HepG2 (cell line): ENCODE measurements around the gene MFAP1. TPM values are rescaled to one million over a fixed set of nuclear protein-coding genes. Genes with fewer than 3 reads are reported as not detected.

Experiments used
- CCAR2 ChIP-seq: fragments of 200-400 bp; formaldehyde crosslinking; optimal IDR thresholded peaks from 2 replicates; pipeline ENCODE3; 2018; ENCODE audit warnings: low read depth, mild to moderate bottlenecking, low read length, moderate library complexity
- CEBPB ChIP-seq: IDR thresholded peaks from 2 replicates; pipeline ENCODE4 v1.6.1; 2011; ENCODE audit warnings: low read depth, low read length, improper control_type of control experiment, borderline replicate concordance
- FOXM1 ChIP-seq: sonication (generic); formaldehyde crosslinking; IDR thresholded peaks from 2 replicates; pipeline ENCODE4 v1.5.0; 2020; ENCODE audit warnings: missing genetic modification reagents
- NFYB ChIP-seq: sonication (generic); formaldehyde crosslinking; IDR thresholded peaks from 2 replicates; pipeline ENCODE4 v1.4.0; 2020; ENCODE audit warnings: missing genetic modification reagents
- PRMT3 ChIP-seq: sonication (generic); formaldehyde crosslinking; IDR thresholded peaks from 2 replicates; pipeline ENCODE4 v1.8.1; 2022; ENCODE audit warnings: low read depth, mild to moderate bottlenecking, moderate library complexity, missing genetic modification reagents, borderline replicate concordance
- RORA ChIP-seq: sonication (generic); formaldehyde crosslinking; IDR thresholded peaks from 2 replicates; pipeline ENCODE4 v1.5.0; 2020; ENCODE audit warnings: mild to moderate bottlenecking, missing genetic modification reagents, moderate library complexity
- RXRA ChIP-seq: sonication (generic); formaldehyde crosslinking; IDR thresholded peaks from 2 replicates; pipeline ENCODE4 v1.5.1; 2020; ENCODE audit warnings: missing genetic modification reagents
- TARDBP ChIP-seq: sonication (generic); formaldehyde crosslinking; IDR thresholded peaks from 2 replicates; pipeline ENCODE4 v1.8.0; 2022; ENCODE audit warnings: mild to moderate bottlenecking, missing genetic modification reagents
- ZEB1 ChIP-seq: IDR thresholded peaks from 2 replicates; pipeline ENCODE4 v1.6.1; 2012; ENCODE audit warnings: mild to moderate bottlenecking, low read depth, inconsistent platforms; ENCODE audit not compliant: insufficient replicate concordance
- ZFAT ChIP-seq: sonication (generic); formaldehyde crosslinking; conservative IDR thresholded peaks from 2 replicates; pipeline ENCODE4 v1.8.1; 2023; ENCODE audit warnings: missing genetic modification reagents, inconsistent platforms
- ZNF256 ChIP-seq: sonication (generic); formaldehyde crosslinking; conservative IDR thresholded peaks from 2 replicates; pipeline ENCODE4 v1.4.0; 2020; ENCODE audit warnings: missing genetic modification reagents
- ZNF556 ChIP-seq: sonication (generic); formaldehyde crosslinking; IDR thresholded peaks from 2 replicates; pipeline ENCODE4 v1.4.0; 2020; ENCODE audit warnings: mild to moderate bottlenecking, missing genetic modification reagents, borderline replicate concordance
- ZNF720 ChIP-seq: sonication (generic); formaldehyde crosslinking; IDR thresholded peaks from 2 replicates; pipeline ENCODE4 v1.4.0; 2020; ENCODE audit warnings: missing genetic modification reagents
- ZNF878 ChIP-seq: sonication (generic); formaldehyde crosslinking; IDR thresholded peaks from 2 replicates; pipeline ENCODE4 v1.8.1; 2023; ENCODE audit warnings: mild to moderate bottlenecking, missing genetic modification reagents, moderate library complexity
- polyA plus RNA-seq, 8 experiments: library from polyadenylated mRNA; depleted of rRNA in 3 of 8; stranded (reverse) in 7 of 8; unstranded in 1 of 8; fragments of >200 nt; fragmentation: Illumina TruSeq in 4 of 8; extraction: Trizol in 4 of 8; gene quantifications; 2 replicates each; pipeline versions ENCODE4 v1.2.1 to v1.2.3, GENCODE V29; 2011 to 2016; ENCODE audit warnings: low read depth in 4 of 8, missing spikeins in 1 of 8, mixed read lengths in 1 of 8; ENCODE audit not compliant: insufficient read depth in 1 of 8
- total RNA-seq, 5 experiments: library from RNA; depleted of rRNA; stranded (reverse); fragments of >200 nt; fragmentation: Illumina TruSeq; extraction: Trizol; gene quantifications; 2 replicates each; pipeline ENCODE4 v1.2.3, GENCODE V29; 2016; ENCODE audit warnings: low read depth in 1 of 5
- TF ChIP-seq, protein P1 (sequence below): sonication (generic); formaldehyde crosslinking; IDR thresholded peaks from 2 replicates; pipeline ENCODE4 v1.4.0; 2020; ENCODE audit warnings: missing genetic modification reagents, mild to moderate bottlenecking, borderline replicate concordance
- TF ChIP-seq, protein P2 (sequence below): sonication (generic); formaldehyde crosslinking; IDR thresholded peaks from 2 replicates; pipeline ENCODE4 v1.4.0; 2020; ENCODE audit warnings: missing genetic modification reagents
- TF ChIP-seq, protein P3 (sequence below): sonication (generic); formaldehyde crosslinking; IDR thresholded peaks from 2 replicates; pipeline ENCODE4 v1.5.1; 2020; ENCODE audit warnings: mild to moderate bottlenecking, missing genetic modification reagents, borderline replicate concordance
- TF ChIP-seq, protein P4 (sequence below): sonication (generic); formaldehyde crosslinking; IDR thresholded peaks from 2 replicates; pipeline ENCODE4 v1.5.1; 2020; ENCODE audit warnings: mild to moderate bottlenecking, missing genetic modification reagents

MFAP1 gene
- total and polyA plus RNA-seq, 2 of the 13 experiments (the other 11 are each of a cell fraction or from before 2014, with no cell fraction given) = 11.8 to 39.5 TPM

DNA sequence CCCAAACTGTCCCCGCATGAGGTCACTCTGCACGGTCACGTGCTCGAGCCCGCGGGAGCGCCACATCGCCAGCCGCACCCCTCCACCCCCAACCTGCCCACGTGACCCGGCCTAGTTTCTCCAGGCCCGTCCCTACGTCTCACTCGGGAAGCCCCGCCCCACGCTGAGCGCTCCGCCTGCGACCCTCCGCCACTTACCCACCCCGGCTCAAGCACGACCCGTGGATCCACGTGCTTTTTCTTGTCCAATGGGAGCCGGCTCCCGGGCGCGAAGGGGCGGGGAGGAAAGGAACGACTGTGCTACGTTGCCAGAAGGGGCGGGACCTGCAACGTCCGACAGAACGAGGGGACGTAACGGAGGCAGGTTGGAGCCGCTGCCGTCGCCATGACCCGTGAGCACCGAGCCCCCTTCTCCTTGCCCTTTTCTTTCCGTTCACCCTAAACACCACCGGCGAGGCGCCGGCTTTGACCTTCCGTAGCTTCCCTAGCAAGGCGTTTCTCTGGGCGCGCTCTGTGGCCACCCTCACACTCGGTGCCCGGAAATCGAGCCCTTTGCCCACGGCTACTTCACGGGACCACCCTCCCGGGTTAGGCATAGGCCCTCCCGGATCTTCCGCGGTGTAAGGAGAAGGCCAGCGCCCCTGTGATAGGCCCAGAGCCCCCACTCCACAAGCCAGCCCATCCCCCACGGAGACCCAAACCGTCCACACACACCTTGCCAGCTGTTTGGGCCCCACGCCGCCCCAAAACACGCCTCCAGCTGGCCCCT is 32.3 kb downstream of the MFAP1 start, which contains the start of gene SERF2 (continued):
- no peak for TF ChIP-seq CEBPB
- TF ChIP-seq ZEB1 = no peak
- TF ChIP-seq, protein P1, sequence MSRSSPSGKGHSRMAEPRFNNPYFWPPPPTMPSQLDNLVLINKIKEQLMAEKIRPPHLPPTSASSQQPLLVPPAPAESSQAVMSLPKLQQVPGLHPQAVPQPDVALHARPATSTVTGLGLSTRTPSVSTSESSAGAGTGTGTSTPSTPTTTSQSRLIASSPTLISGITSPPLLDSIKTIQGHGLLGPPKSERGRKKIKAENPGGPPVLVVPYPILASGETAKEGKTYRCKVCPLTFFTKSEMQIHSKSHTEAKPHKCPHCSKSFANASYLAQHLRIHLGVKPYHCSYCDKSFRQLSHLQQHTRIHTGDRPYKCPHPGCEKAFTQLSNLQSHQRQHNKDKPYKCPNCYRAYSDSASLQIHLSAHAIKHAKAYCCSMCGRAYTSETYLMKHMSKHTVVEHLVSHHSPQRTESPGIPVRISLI = no peak
- no peak for TF ChIP-seq ZNF878 (CRISPR knock-in tag)
- peak; percentile 82 for TF ChIP-seq NFYB (CRISPR knock-in tag)
- no peak for TF ChIP-seq ZFAT (CRISPR knock-in tag)
- TF ChIP-seq CCAR2 = no peak
- TF ChIP-seq ZNF256 (CRISPR knock-in tag) = no peak
- peak; percentile 41; the same call in 1 of the 2 replicates for TF ChIP-seq RXRA
- peak; percentile 37; the same call in 1 of the 2 replicates for TF ChIP-seq TARDBP (CRISPR knock-in tag)
- no peak for TF ChIP-seq PRMT3 (CRISPR knock-in tag)
- TF ChIP-seq ZNF720 (CRISPR knock-in tag) = no peak
- TF ChIP-seq FOXM1 (CRISPR knock-in tag) = no peak
- TF ChIP-seq, protein P2, sequence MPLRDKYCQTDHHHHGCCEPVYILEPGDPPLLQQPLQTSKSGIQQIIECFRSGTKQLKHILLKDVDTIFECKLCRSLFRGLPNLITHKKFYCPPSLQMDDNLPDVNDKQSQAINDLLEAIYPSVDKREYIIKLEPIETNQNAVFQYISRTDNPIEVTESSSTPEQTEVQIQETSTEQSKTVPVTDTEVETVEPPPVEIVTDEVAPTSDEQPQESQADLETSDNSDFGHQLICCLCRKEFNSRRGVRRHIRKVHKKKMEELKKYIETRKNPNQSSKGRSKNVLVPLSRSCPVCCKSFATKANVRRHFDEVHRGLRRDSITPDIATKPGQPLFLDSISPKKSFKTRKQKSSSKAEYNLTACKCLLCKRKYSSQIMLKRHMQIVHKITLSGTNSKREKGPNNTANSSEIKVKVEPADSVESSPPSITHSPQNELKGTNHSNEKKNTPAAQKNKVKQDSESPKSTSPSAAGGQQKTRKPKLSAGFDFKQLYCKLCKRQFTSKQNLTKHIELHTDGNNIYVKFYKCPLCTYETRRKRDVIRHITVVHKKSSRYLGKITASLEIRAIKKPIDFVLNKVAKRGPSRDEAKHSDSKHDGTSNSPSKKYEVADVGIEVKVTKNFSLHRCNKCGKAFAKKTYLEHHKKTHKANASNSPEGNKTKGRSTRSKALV (CRISPR knock-in tag) = no peak
- TF ChIP-seq, protein P3, sequence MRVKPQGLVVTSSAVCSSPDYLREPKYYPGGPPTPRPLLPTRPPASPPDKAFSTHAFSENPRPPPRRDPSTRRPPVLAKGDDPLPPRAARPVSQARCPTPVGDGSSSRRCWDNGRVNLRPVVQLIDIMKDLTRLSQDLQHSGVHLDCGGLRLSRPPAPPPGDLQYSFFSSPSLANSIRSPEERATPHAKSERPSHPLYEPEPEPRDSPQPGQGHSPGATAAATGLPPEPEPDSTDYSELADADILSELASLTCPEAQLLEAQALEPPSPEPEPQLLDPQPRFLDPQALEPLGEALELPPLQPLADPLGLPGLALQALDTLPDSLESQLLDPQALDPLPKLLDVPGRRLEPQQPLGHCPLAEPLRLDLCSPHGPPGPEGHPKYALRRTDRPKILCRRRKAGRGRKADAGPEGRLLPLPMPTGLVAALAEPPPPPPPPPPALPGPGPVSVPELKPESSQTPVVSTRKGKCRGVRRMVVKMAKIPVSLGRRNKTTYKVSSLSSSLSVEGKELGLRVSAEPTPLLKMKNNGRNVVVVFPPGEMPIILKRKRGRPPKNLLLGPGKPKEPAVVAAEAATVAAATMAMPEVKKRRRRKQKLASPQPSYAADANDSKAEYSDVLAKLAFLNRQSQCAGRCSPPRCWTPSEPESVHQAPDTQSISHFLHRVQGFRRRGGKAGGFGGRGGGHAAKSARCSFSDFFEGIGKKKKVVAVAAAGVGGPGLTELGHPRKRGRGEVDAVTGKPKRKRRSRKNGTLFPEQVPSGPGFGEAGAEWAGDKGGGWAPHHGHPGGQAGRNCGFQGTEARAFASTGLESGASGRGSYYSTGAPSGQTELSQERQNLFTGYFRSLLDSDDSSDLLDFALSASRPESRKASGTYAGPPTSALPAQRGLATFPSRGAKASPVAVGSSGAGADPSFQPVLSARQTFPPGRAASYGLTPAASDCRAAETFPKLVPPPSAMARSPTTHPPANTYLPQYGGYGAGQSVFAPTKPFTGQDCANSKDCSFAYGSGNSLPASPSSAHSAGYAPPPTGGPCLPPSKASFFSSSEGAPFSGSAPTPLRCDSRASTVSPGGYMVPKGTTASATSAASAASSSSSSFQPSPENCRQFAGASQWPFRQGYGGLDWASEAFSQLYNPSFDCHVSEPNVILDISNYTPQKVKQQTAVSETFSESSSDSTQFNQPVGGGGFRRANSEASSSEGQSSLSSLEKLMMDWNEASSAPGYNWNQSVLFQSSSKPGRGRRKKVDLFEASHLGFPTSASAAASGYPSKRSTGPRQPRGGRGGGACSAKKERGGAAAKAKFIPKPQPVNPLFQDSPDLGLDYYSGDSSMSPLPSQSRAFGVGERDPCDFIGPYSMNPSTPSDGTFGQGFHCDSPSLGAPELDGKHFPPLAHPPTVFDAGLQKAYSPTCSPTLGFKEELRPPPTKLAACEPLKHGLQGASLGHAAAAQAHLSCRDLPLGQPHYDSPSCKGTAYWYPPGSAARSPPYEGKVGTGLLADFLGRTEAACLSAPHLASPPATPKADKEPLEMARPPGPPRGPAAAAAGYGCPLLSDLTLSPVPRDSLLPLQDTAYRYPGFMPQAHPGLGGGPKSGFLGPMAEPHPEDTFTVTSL (CRISPR knock-in tag) = no peak
- TF ChIP-seq, protein P4, sequence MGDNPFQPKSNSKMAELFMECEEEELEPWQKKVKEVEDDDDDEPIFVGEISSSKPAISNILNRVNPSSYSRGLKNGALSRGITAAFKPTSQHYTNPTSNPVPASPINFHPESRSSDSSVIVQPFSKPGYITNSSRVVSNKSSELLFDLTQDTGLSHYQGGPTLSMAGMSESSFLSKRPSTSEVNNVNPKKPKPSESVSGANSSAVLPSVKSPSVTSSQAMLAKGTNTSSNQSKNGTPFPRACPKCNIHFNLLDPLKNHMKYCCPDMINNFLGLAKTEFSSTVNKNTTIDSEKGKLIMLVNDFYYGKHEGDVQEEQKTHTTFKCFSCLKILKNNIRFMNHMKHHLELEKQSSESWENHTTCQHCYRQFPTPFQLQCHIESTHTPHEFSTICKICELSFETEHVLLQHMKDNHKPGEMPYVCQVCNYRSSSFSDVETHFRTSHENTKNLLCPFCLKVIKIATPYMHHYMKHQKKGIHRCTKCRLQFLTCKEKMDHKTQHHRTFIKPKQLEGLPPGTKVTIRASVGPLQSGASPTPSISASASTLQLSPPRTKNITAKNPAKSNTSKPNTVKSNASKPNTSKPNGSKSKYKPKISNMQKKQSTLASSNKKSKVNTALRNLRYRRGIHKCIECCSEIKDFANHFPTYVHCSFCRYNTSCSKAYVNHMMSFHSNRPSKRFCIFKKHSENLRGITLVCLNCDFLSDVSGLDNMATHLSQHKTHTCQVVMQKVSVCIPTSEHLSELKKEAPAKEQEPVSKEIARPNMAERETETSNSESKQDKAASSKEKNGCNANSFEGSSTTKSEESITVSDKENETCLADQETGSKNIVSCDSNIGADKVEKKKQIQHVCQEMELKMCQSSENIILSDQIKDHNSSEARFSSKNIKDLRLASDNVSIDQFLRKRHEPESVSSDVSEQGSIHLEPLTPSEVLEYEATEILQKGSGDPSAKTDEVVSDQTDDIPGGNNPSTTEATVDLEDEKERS (CRISPR knock-in tag) = no peak
- TF ChIP-seq RORA (CRISPR knock-in tag) = no peak
- TF ChIP-seq ZNF556 (CRISPR knock-in tag) = no peak
